Islet of Langerhans (tissue), 1 donor: ENCODE results near the gene ZNF740.
"Not testable (repeated sequence)": the region's sequence is repeated elsewhere in the genome, so short reads cannot be mapped to it uniquely, and the experiment has no call there.

Experiments
- FAIRE-seq: peaks from one replicate; lab custom pipeline; 2011; peaks lifted over from hg19 to GRCh38; lab: Jason Lieb, UNC

The ZNF740 gene

GRCh38 chr12:53195516-53196420 is 15.2 kb downstream of the ZNF740 start:
- no peak for FAIRE-seq

GRCh38 chr12:53196486-53196885 is 16.0 kb downstream of the ZNF740 start:
- FAIRE-seq, result no peak

DNA sequence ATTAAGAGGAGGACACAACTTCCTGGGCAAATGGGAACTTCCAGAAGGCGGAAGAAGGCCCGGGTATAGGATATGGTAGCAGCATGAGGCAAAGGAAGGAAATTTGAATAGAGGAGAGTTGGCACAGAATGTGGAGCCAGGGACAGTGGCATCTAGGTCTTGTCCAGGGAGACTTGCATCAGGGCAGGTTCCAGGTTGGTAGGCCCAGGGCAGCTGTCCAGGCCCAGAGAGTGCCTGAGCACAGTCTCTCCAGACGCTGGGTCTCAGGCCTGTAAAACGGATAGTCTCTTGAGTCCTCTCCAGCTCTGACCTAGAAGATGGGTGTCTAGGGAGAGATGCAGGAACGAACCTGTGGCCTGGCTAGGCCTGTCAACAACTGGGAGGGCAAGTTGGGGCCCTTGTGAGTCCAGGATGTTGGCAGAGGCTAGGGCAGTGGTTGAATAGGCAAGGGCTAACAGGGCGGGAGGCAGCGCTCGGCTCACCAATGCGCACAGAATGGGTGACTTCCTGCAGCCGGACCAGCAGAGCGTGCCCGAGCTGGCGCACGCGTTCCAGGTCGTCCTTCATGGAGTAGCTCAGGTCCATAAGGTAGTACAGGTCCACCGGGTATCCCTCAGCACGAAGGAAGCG is 16.6 kb downstream of the ZNF740 start:
- no peak for FAIRE-seq

GRCh38 chr12:53198486-53199110 is 18.1 kb downstream of the ZNF740 start:
- FAIRE-seq, result no peak

DNA sequence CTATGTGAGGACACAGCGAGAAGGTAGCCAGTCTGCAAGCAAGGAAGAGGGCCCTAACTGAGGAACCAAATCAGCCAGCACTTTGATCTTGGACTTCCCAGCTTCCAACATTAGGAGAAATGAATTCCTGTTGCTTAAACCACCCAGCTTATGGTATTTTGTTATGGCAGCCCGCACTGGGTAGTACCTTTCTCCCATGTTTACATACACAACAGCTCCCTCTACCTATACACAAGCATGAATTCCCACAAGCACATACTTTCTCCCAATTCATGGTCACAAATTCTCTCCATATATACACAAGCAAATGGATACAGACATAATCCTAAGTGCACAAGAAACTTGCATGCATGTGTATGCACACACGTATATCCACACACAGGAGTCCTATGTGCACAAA is 19.2 kb downstream of the ZNF740 start:
- no peak for FAIRE-seq

GRCh38 chr12:53200107-53200457 is 19.6 kb downstream of the ZNF740 start:
- FAIRE-seq, result no peak

- no peak for FAIRE-seq
Measured at GRCh38 chr12:53200458-53201176, 20.1 kb downstream of the ZNF740 start.

DNA sequence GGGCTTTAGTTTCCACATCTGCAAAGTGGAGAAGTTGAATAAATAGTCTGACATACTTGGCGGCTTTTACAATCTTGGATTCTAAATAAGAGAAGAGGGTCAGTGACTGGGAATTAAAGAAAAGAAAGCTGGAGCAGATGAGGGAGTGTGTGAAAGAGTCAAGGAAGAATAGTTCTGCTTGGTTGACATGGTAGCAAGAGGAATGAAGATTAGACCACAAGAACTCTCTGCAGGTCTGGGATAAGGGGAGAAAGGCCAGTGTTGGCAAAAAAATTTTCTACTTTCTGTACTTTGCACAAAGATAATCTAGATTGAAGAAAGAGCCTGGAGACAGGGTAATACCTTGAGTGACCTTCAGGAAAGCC is 20.6 kb downstream of the ZNF740 start:
- no peak for FAIRE-seq

GRCh38 chr12:53201639-53202038 is 21.1 kb downstream of the ZNF740 start:
- FAIRE-seq, result no peak

GRCh38 chr12:53202316-53202715 is 21.8 kb downstream of the ZNF740 start:
- FAIRE-seq, result not testable (repeated sequence)

- no peak for FAIRE-seq
Measured at GRCh38 chr12:53204351-53204750, 23.8 kb downstream of the ZNF740 start.

DNA sequence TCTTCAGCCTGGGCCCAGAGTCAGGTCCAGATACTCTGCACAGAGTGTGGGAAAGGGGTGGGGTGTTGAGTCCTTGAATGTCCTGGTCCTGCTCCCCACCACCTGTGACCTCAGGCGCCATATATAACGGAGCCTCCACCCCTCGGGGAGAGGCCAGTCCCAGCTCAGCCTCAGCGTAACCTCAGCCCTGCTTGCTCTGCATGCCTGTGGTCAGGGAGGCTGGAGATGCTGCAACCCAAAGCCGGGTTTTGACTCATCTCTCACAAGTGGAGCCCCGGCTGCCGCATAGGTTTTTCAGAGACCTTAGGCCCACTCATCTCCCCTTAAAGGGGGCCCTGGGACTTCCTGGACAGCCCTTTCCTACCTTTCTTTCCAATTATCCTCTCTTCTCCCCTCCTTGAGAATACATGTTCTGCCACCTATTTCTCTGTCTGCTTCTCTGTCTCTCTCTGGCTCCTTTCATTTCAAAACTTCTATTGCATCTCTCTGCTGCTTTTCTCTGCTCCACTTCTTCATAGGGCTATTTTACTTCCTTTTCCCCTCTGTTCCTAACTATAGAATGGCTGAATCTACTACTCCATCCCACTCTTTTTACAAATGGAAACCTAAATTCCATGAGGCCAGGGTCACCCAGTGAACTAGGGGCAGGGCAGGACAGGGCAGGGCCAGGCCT is 25.4 kb downstream of the ZNF740 start:
- FAIRE-seq, result no peak

GRCh38 chr12:53207042-53207441 is 26.5 kb downstream of the ZNF740 start, which contains the start of gene ITGB7:
Gene ITGB7 (minus strand): TSS chr12:53207251. CDS start chr12:53200443, 6,808 bp downstream.
- FAIRE-seq, result no peak

DNA sequence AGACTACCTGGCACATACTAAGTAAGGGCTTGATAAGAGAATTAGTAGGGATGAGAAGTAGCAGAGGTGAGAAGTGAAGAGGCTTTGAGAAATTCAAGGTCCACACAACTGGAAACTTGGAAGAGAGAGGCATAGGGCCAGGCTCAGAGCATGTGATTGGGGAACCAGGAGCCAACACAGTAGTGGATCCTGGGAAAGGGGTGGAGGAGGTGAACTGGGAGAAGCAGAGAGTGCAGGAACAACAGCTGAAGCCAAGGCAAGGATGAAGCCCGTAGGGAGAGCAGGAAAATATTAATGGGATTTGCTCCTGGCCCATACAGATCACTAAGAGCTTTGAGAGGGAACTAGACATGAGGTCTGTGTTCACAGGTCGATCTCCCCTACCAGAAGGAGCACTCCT is 27.9 kb downstream of the ZNF740 start:
- no peak for FAIRE-seq

DNA sequence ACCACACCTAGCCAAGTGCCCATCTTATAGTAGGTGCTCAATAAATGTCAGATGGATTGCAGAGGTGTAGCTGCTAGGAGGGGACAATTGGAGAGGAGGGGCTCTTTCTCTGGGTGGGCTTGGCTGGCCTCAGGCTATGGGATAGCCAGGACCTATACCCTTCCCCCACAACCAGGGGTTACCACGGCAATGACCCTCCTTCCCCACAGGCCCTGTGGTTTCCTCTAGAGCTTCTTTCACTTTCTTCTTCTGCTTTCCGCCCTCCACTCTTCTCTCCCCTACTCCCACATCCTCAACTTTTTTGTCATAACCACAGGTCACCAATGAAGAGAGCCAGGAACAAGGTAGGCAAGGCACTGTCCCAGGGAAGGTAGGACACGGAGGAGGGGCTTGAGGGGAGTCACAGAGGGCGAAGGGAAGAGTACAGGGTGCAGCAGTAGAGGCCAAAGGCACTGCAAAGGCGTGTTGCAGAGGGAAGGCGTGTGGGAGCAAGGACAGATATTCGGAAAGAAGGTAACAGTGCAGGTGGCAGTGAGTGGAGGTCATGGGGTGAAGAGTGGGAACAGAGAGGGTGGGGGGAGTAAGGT is 28.4 kb downstream of the ZNF740 start:
- no peak for FAIRE-seq

DNA sequence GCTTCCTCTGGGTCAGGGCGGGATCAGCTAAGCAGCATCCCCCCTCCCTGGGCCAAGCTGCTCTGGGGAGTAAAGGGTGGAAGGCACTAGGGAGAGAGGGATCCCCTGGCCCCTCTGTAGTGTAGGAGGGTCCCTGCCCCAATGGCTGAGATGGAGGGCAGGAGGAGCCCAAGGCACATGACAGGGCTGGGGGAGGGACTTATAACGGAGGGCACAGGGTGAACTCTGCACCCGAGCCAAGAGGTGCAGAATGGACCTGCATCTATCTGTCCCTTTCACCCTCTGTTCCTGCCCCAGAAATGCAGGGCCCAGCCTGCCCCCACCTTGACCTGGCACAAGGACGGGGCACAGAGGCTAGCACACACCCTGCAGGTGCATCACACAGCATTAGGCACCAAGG is 30.3 kb downstream of the ZNF740 start:
- FAIRE-seq, result no peak

DNA sequence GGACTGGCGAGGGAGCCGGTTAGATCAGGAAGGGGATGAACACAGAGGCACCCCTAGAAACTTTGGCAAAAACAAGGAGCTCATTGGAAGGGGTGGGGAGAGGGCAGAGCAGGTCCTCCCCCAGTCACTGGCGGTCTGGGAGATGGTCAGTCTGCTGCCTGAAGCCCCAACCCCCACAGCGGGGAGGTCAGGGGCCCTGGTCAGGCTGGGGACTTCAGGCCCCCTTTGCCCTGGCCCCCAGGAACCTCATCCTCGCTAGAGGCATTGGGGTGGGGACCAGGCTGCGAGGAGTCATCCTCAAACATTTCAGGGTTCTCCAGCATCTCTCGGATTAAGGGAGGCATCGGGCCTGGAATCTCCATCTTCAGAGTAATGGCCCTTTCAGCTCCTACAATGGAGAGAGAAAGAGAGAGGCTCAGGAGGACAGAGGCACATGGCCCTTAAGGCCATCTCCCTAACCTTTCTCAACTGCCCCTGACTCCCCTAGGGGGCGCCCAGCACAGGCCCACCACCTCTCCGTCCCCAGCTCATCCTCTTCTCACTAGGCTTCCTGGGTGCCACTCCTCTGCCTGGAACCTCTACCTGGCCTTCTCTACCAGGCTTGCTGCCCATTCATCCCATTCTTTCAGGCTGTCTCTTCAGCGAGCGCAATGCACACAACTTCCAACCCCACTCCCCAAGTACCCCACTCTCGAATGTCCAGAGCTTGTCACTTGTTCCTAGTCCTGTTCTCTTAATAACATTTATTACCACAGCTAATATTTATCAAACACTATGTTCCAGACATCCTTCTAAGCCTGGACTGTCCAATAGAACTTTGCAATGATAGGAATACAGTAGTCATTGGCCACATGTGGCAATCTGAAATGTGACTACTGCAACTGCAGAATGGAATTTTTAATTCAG is 31.2 kb downstream of the ZNF740 start:
- no peak for FAIRE-seq

- FAIRE-seq, result no peak
Measured at GRCh38 chr12:53212931-53213330, 32.4 kb downstream of the ZNF740 start.

DNA sequence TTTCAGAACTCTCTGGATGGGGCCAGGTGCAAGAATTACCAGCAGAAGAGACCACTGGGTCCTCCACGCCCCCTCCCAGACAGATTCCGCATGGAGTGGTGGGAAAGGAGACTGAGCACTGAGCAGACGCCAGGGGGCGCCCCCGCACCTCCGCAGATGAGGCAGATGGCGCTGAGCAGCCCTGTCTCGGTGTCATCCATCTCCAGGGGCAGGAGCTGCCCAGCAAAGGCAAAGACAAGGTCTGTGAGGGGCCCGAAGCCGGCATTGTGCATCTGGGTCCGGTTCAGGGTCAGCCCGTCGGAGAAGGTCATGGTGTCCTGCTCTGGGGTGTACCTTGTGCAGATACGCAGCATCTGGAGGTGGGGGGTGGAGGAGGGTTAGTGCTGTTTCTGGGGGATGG is 32.8 kb downstream of the ZNF740 start:
- no peak for FAIRE-seq

- no peak for FAIRE-seq
Measured at GRCh38 chr12:53214221-53214620, 33.7 kb downstream of the ZNF740 start.
